ENCODE data around the gene MAOA. TPM values are rescaled to one million over a fixed set of nuclear protein-coding genes. Genes with fewer than 3 reads are reported as not detected.

The MAOA gene
- total RNA-seq, 1 donor from 2014 or later, result 232 TPM

- no peak for DNase-seq (ENCODE audit: low spot score)
Measured at GRCh38 chrX:43750248-43750676, 94.2 kb downstream of the MAOA start.

GRCh38 chrX:43753637-43754036 lies 97.5 kb downstream of the MAOA start:
- no peak for DNase-seq (ENCODE audit: low spot score)

- no peak for DNase-seq (ENCODE audit: low spot score)
Measured at GRCh38 chrX:43756076-43756475, 100.0 kb downstream of the MAOA start.

GRCh38 chrX:43758044-43758443 lies 101.9 kb downstream of the MAOA start:
- DNase-seq (ENCODE audit: low spot score), result no peak

GRCh38 chrX:43785930-43786591 lies 130.0 kb downstream of the MAOA start:
- no peak for DNase-seq (ENCODE audit: low spot score)

Other genes starting within 250 kb of the MAOA start
- 113 TPM for gene MAOB, start 226.2 kb downstream of the MAOA start, total RNA-seq

Measured in mesenteric fat pad (tissue), 1 donor.